GM19193 (cell line): ENCODE measurements around the gene GP1BA.

Experiments used
- POLR2A ChIP-seq: IDR thresholded peaks from 4 replicates; pipeline ENCODE4 v1.6.1; 2011; ENCODE audit not compliant: insufficient read depth, insufficient read length; ENCODE audit errors: extremely low read depth

Gene GP1BA

DNA sequence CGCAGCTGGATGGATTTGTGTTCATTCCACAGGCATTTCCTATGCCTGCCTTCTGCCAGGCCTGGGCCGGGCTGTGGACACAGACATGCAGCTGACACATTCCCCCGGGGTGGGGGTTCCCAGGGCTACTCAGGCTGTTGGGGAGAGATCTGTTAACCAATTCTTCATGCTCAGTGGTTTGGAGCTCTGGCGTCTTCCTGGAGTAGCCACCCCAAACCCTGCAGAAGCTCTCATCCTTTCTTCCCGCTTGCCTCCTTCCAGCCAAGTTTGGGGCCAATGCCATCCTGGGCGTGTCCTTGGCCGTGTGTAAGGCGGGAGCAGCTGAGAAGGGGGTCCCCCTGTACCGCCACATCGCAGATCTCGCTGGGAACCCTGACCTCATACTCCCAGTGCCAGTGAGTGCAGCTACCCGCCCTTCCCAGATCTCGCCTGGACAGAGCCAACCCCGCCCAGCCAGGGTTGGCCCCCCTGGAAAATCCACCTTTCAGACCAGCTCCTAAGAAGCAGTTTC lies 21.4 kb downstream of the GP1BA start:
- no peak for TF ChIP-seq POLR2A

- TF ChIP-seq POLR2A, result no peak
Measured at GRCh38 chr17:4955091-4955490, 23.0 kb downstream of the GP1BA start.

DNA sequence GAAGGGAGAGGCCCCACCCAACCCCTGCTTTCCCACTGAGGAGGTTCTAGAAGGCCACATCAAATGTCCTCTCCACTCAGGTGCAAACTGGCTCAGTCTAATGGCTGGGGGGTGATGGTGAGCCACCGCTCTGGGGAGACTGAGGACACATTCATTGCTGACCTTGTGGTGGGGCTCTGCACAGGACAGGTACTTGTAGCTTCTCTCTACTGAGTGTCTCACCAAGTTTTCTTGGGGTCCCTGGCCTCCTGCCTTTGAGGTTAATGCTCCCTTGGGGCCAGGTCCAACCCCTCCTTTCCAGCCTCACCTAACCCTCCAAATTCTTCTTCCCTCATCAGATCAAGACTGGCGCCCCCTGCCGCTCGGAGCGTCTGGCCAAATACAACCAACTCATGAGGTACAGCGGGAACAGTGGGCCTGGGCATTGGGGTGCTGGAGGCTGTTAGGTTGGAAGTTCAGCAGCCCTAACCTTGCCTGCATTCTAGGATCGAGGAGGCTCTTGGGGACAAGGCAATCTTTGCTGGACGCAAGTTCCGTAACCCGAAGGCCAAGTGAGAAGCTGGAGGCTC lies 24.5 kb downstream of the GP1BA start:
- no peak for TF ChIP-seq POLR2A

- no peak for TF ChIP-seq POLR2A
Measured at GRCh38 chr17:4958102-4958501, 26.0 kb downstream of the GP1BA start.

- no peak for TF ChIP-seq POLR2A
Measured at GRCh38 chr17:4959261-4959965, 27.3 kb downstream of the GP1BA start.

DNA sequence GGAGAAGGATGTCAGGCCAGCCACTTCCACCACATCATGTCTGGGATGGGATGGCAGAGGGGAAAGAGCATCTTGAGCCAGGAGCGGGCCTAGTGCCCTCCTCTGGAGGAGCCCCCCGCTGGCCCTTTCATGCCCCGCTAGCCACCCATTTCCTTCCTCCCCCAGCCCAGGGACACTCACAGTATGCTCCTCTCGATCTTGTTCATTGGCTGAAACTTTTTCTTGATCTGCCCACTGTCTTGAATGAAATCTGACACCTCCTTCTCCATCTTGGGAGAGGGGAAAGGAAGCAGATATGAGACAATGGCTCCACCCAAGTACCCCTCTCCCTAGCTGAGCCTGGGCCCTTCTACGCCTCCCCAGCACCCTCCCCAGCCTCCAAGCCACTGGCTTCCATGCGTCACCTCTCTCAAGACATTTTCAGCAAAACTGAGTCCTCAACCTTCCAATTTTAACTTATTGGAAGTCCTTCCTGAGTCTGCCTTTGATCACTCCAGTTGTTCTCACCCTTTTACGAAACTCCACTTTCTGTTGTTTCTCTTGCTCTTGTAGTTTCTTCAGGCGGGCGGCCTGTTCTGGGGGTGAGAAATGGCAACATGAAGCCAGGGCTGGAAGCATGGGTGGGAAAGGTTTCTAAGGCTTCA lies 28.3 kb downstream of the GP1BA start:
- no peak for TF ChIP-seq POLR2A

DNA sequence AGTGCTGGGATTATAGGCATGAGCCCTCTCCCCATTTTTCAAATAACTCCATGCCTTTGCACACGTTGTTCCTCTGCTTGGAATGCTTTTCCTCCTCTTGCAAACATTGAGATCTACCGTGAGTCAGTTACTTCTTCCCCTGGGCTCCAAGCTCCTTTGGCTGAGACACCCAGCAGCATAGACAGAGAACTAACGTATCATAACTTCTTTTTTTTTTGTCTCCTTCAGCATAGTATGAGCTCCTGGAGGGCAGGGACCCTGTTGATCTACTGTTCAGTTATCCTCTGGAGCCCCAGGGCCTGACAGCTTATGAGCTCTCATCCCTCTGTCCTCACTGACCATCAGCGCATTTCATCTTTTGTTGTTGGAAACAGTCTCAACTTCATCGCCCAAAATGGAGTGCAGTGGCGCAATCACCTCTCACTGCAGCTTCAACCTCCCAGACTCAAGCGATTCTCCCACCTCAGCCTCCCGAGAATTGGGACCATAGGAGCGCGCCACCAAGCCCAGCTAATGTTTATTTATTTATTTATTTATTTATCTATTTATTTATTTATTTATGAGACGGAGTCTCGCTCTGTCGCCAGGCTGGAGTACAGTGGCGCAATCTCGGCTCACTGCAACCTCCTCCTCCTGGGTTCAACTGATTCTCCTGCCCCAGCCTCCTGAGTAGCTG lies 33.4 kb downstream of the GP1BA start:
- TF ChIP-seq POLR2A, result no peak

DNA sequence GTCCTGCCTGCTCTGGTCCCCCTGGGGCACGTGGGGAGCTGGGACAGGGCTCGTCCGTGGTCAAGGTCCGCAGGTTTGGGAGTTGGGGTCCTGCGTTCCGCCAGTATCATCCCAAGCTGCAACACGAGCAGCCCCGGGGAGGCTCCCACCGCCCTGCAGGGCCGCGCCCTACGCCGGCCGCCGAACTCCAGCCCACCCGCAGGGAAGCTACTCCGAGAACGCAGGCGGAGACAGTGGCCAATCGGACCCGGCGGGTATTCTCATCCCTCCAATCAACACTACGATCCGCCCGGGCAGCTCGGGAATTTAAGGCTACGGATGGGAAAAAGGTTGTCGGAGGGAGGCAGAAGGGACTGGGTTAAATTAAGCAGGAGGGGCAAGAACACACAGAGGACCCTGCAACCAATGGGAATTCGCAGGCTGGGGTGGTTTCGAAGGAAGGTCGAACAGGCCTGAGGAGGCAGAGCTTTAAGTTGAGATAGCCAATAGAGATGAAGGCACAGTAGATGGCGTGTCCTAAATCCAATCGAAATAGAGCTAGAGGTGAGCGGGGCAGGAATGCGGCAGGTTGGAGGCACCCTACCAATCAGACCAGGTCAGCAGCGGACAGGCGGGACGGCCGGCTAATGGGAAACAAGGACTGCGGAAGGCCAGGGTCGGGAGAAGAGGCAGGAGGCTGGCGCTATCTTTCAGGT lies 34.9 kb downstream of the GP1BA start:
- peak; percentile 50 for TF ChIP-seq POLR2A

GRCh38 chr17:4967539-4968485 lies 35.7 kb downstream of the GP1BA start, which contains the start of gene SPAG7:
TSS of gene SPAG7 (minus strand) at chr17:4967817. CDS start at chr17:4967804, 13 bp downstream.
- peak; percentile 85 for TF ChIP-seq POLR2A

- TF ChIP-seq POLR2A, result no peak
Measured at GRCh38 chr17:4968486-4969046, 36.5 kb downstream of the GP1BA start.

- no peak for TF ChIP-seq POLR2A
Measured at GRCh38 chr17:4969047-4969550, 37.0 kb downstream of the GP1BA start.

- TF ChIP-seq POLR2A, result no peak
Measured at GRCh38 chr17:4969551-4970173, 37.6 kb downstream of the GP1BA start.

- no peak for TF ChIP-seq POLR2A
Measured at GRCh38 chr17:4970273-4970672, 38.2 kb downstream of the GP1BA start.

DNA sequence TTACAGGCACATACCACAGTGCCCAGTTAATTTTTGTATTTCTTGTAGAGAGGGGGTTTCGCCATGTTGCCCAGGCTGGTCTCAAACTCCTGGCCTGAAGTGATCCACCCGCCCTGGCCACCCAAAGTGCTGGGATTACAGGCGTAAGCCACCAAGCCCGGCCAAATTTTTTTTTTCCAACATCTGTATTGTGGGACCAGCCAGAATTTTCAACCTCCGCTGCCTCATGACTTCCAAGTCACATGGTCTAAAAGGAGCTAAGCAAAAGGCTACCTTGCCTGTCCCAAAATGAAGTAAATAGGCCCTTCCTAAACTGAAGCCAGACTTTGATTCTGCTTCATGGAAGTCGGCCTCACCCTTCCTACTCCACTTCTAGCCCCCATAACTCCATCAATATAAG lies 39.7 kb downstream of the GP1BA start:
- TF ChIP-seq POLR2A, result no peak
